ENCODE results near the gene WDR18.
"Not testable (repeated sequence)": the region's sequence is repeated elsewhere in the genome, so short reads cannot be mapped to it uniquely, and the experiment has no call there.

WDR18 gene

DNA sequence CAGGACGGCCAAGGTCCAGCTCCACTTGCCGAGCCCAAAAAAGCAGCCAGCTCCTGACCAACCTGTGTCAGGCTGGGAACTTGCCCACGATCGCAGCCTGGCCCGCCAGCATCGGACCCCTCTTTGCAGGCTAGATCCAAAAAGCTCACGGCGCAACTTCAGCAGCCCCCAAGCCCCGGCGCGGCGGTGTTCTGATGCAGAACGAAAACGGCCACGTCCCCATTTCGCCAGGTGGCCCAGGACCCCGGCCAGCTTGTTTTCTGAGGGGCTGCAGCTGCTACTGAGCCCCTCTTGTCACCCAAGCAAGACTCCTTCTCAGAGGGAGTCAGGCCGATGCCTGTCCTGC, 35.4 kb downstream of the WDR18 start:
- DNase-seq (ENCODE audit: low read depth in 3 of 3): no peak

DNA sequence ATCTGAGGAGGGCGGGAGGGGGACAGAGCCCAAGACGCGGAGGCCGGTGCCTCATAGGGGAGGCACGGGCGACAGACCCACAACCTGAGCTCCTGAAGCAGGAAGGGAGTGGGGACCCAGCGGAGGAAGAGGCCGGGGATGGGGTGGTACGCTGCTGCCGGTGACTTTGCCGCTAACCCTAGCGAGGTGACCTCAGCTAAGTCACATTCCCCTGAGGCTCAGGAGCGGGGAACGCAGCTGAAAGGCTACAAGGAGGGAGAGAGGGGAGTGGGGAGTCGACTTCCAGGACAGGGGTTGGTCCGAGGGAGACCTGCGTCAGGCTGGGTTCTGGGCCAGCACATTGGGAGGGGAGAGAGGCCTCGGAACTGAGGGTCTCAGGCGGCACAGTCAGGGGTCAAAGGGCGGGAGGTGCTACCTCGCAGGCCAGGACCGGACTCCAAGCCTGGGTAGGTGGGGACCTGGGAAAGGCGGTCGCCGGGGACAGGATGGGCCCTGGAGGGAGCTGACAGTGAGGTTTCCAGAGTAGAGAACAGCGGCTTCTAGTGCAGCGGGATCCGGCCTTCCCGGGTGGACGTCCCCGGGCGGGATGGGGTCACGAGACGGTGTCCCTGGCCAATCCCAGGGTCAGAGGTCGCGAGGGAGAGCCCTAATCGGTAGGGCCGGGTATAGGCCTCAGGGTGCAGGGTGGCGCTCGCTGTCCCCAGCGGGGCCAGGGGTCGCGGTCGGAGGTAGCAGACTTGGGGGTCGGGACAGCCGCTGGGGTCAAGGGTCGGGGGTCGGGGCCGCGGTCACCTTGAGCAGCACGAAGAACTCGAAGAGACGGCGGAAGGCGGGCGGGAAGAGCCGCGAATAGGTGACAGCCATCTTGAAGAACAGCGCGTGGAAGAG, 36.1 kb downstream of the WDR18 start:
- DNase-seq (ENCODE audit: low read depth in 3 of 3): no peak

DNA sequence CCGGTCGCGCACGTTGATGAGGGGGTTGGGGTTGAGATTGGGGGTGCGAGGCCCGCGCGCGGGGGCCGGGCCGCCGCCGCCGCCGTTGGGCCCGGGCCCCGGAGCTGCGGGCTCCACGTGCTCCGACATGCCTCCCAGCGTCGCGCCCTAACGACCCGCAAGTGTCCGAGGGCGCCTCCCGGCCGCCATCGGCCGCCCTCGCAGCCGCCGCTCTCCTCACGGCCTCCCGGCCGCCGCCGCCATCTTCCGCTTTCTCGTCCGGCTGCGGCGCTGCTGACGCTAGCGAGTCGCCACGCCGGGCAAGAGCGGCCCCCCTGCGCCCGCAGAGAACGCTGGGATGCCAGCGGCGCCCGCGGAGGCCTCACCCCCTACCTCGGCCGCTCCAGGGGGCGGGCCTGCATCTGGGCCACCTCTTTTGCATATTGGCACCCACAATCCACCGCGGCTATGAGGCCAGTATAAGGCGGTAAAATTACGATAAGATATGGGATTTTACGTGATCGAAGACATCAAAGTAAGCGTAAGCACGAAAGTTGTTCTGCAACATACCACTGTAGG, 36.8 kb downstream of the WDR18 start, which contains the start of gene TMEM259:
Gene TMEM259, minus strand, starts transcription at position 256 of the 558 bp plus-strand sequence. Its CDS starts 127 bp downstream, at position 129.
- DNase-seq (ENCODE audit: low read depth in 3 of 3): peak; percentile 92 to 97 (median 93)

DNA sequence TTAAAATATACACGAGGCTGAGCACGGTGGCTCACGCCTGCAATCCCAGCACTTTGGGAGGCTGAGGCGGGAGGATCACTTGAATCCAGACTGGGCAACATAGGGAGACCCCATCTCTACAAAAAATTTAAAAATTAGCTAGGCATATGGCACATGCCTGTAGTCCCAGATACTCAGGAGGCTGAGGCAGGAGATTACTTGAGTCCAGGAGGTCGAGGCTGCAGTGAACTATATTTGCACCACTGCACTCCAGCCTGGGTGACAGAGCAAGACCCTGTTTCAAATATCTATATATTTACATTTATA, 39.7 kb downstream of the WDR18 start:
- DNase-seq (ENCODE audit: low read depth in 3 of 3): not testable (repeated sequence)

DNA sequence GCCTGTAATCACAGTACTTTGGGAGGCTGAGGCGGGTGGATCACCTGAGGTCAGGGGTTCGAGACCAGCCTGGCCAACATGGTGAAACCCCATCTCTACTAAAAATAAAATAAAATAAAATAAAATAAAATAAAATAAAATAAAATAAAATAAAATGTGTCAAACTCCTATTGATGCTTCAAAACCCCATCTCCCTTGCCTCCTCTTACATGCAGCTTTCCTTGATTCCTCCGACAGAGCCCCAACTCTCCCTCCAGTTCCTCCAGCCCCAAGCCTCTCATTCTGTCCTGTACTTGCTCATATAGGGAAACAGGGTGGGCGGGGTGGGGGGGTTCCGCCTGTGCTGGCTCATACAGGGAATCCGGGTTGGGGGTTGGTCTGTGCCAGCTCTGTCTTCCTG, 40.9 kb downstream of the WDR18 start:
- DNase-seq (ENCODE audit: low read depth in 3 of 3): not testable (repeated sequence)

DNA sequence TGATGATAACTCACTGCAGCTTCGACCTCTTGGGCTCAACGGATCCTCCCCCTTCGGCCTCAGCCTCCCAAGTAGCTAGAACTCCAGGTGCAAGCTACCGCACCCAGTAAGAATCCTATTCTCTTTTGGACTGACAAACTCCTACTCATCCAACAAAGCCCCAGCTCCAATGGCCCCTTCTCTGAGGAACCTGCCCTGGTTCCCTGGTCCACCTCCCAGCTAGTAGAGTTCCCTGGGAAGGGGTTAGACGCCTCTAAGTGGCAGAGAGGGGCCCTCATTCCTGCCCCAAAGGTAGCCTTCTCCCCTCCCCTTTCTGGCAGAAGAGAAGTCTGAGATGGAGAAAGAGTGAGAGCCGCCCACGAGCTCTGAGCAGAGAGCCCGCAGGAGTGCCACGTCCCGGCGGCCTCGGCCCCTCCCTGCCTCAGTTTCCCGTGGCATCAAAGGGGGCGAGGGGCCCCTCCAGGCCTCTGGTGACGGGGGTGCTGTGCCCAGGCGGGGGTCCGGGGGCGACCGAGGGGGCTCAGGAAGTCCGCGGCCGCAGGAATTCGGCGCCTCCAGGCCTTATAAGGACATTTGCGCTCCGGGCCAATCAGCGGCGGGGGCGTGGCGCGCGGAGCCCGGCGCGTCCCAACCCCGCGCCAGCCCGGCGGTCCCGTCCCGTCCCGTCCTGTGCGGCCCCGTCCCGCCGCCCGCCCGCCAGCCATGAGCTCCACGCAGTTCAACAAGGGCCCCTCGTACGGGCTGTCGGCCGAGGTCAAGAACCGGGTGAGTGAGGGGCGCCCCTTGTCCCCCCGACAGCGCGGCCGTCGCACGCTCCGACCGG, 42.0 kb downstream of the WDR18 start, which contains the start of gene CNN2:
Gene CNN2, plus strand, starts transcription at position 649 of the 823 bp plus-strand sequence. Its CDS starts 54 bp downstream, at position 703.
- peak in 1 of 3 experiments; percentile 72 for DNase-seq (ENCODE audit: low read depth in 3 of 3)

DNA sequence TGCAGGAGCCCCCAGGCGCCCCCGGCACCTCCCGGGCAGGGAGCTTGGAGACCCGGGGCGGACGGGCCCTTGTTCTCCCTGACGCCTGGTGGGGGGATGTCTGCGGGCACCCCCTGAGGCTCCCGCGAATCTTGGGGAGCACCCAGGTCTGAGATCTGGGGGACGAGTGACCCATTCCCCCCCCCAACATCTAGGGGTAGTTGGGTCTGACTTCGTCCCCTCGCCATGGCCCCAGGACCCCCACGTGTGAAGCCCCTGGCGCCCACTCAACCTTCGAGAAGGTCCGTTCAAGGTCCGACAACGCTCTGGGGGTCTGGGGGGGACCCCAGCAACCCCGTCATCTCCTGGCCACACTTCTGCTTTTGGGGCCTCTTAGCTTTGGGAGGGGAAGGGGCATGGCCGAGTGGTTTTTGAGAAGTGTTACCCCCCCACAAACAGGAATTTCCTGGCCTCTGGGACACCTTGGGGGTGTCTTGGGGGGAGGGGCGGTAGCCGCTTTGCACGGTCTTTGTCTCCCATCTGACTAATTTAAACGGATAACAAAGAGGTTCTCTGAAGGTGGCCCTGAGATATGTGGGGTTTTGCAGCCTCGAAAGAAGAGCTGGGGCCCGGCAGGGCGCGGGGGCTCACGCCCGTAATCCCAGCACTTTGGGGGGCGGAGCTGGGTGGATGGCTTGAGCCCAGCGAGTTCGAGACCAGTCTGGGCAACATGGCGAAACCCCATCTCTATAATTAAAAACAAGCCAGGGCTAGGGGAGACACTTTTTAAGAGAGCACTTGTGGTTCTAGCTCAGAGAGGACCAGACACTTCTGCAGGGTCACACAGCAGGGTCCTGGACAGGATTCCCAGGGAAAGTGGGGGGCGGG, 42.9 kb downstream of the WDR18 start:
- DNase-seq (ENCODE audit: low read depth in 3 of 3): no peak

DNA sequence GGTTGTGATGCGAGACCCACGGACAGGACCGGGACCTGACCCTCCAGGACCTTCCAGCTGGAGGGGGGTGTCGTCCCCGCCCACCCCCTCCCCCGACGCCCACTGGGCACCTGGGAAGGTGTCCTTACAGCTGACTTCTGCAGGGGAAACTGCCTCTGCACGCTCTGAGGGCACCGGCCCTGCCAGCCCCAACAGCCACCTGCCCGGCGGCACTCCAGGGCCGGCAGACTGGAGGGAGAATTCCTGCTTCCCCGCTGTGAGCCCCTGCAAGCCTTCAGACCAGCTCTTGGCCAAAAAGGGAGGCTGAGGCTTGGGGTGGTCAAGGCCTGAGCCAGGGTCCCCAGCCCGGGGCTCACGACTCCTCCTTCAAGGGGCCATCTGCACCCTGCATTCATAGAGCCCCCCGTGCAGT, 43.5 kb downstream of the WDR18 start:
- DNase-seq (ENCODE audit: low read depth in 3 of 3): no peak

DNA sequence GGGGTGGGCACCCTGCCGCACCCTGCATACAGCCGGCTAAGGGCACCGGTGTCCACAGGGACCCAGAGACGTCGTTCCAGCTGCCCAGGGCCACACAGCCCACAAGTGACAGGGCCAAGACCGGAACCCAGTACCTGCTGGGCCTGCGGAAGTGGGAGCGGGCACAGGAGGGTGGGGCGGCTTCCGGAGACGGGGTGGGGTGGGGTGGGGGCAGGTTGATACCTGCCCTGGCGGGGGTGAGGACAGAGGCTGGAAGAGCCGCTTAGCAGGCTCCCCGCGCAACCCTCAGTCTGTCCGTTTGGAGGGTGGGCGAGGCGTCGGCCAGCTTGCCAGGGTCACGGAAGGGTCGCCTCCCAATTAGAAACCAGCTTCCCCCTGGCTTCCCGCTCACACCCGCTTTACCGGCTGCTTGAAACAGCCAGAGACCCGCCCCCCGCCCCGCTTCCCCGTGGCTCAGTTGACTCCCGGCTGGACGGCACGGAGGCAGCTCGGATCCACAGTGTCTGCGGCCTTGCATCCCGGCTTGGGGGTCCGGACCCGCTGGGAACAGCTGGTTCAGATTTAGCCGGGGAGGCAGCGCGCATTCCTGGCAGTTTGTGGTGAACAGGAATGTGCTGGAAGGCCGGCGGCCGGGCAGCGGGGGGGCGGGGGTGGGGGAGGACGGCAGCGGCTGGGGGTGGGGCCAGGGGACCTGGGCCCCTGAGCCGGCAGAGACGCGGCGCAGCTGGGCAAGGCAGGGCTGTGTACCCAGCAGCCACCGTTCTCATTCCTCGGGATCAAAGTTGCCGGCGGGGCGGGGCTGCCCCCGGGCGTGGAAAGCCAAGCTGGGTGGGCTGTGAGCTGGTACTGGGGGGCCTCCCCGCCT, 44.1 kb downstream of the WDR18 start:
- DNase-seq (ENCODE audit: low read depth in 3 of 3): peak in 1 of 3 experiments; percentile 52

DNA sequence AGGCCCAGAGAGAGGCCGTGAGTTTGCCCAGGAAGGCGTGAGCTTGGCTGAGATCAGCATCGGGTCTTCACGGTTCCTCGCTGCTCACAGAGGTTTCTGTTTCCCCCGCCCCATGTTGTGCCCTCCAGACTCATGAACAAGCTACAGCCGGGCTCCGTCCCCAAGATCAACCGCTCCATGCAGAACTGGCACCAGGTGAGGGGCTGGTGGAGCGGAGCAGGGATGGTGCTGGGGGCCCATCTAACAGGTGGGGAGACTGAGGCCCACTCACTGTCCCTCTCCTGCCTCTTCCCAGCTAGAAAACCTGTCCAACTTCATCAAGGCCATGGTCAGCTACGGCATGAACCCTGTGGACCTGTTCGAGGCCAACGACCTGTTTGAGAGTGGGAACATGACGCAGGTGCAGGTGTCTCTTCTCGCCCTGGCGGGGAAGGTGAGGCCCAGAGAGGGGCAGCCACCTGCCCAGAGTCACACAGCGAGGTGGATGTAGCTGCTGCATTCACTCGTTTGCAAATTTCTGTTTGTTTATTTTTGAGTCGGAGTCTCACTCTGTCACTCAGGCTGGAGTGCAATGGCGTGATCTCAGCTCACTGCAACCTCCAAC, 48.2 kb downstream of the WDR18 start:
- DNase-seq (ENCODE audit: low read depth in 3 of 3): no peak

DNA sequence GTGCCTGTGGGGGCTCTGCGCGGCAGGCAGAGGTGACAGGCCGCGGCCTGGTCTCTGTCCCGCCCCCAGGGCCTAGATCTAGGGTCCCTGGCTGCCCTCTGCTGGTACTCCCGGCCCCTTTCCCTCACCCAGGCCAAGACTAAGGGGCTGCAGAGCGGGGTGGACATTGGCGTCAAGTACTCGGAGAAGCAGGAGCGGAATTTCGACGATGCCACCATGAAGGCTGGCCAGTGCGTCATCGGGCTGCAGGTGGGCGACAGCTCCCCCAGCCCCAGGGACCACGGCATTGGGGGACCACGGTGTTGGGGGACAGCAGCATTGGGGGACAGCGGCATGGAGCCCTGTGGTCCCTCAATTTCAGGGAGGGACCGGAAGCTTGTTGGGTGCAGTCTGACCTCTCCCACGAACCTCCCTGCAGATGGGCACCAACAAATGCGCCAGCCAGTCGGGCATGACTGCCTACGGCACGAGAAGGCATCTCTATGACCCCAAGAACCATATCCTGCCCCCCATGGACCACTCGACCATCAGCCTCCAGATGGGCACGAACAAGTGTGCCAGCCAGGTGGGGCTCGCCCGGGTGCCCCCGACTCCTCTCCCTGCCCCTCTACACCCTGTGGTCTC, 52.0 kb downstream of the WDR18 start:
- no peak for DNase-seq (ENCODE audit: low read depth in 3 of 3)

DNA sequence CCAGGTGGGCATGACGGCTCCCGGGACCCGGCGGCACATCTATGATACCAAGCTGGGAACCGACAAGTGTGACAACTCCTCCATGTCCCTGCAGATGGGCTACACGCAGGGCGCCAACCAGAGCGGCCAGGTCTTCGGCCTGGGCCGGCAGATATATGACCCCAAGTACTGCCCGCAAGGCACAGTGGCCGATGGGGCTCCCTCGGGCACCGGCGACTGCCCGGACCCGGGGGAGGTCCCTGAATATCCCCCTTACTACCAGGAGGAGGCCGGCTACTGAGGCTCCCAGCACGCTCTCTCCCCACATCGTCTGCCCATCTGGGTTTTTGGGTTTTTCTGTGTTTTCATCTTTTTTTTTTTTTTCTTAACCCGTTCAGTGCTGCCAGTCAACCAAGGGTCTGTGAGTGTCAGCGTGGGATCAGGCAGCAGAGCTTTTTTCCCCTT, 53.5 kb downstream of the WDR18 start:
- DNase-seq (ENCODE audit: low read depth in 3 of 3): no peak

DNA sequence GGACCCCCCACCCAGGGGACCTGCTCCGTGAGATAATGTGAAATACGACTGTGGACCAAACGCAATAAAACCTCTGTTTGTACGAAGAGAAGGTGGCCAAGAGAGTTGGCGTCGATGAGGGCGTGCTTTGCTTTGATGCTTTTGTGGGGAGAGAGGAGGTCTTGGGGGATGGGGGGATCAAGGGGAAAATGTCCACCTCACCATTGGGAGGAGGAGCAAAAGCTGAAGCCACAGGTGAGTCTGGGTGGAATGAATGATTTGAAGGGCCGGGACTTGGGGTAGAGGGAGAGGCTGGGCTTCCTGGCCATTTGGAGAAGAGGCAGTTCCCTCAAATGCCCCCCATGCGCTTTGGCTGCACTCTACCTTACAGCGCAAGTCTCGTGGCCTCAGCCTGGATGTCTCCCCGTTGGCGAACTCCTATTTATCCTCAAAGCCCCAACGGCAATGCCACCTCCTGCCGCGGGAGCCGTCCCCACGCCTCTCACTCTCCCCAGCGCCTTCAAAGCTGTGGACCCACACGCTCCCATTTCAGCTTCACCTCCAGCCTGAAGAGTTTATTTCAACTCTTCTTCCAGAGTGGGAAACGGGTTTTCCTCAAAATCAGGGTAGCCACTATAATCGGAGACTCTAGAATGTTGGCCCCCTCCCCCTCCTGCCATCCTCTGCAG, 55.0 kb downstream of the WDR18 start:
- DNase-seq (ENCODE audit: low read depth in 3 of 3): no peak

DNA sequence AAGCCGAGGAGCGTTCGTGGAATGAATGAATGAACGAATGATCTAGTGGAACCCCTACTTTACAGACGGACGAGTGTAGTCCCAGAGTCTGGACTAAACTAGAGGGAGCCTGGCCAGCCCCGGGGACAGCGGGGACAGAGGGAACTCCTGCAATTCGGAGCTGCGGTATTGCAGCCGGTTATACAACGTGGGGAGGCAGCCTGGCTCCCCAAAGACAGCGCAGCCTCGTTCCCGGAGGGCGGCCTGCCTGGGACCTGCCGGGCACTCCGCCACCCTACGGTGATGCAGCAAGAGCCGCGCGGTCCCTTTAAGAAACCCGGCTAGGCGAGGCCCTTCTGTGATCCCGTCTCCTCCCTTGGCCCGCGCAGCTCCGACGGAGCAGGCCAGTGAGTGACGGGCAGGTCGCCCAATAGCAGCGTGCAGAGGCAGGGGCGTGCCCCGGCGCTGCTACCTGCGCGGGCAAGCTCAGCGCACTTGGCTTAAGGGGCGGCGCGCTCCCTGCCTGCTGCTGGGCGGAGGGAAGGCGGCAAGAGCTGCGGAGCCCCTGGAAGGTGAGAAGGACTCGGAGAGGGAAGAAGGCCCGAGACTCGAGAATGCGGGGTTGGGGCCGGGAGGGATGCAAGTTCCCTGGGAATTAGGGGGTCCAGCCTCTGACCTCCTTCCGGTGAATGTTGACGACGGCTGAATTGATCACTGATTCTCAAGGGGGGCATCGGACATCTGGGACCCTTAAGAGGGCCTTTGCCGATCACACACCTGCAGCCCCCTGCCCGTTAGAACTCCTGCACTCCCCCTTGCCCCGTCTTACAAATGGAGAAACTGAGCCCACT, 55.7 kb downstream of the WDR18 start, which contains the start of gene ABCA7:
Gene ABCA7, plus strand, starts transcription at position 462 of the 830 bp plus-strand sequence. CDS start 1,255 bp downstream, outside the sequence.
- DNase-seq (ENCODE audit: low read depth in 3 of 3): peak; percentile 97 to 100 (median 98)

DNA sequence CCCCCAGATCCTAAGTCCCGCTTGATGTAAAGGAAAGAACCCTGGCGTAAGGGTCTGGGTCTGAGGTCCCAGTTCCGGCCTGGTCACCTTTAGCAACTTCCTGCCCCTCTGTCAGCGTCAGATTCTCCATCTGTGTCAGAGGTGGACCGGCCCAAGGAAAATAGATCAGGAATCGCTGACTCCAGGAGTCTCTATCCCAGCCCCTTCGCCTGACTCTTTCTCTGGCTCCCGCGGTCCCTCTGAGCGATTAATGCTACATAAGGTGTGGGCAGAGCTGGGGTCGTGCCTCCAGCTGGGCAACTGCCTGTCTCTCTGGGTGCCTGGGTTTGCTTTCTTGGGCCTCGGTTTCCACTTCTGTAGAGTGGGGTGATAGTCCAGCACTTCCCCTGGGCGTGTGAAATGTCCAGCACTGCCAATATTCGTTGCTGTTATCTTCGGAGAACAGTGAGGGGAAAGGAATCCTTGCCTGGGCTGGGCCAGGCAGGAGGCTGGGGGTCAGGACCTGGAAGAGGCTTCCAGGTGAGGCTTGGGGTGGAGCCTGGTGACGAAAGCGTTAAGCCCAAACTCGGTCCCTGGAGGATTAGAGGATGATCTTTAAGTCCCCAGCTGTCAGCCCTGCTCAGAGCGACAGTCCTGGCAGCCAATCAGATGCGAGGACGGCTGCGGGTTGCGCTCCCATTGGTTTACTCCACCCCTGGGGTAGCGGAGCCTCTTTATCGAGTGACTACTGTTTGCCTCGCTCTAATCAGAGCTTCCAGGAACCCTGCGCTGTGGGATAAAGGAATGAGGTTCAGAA, 56.5 kb downstream of the WDR18 start:
- peak; percentile 77 to 93 (median 86) for DNase-seq (ENCODE audit: low read depth in 3 of 3)

DNA sequence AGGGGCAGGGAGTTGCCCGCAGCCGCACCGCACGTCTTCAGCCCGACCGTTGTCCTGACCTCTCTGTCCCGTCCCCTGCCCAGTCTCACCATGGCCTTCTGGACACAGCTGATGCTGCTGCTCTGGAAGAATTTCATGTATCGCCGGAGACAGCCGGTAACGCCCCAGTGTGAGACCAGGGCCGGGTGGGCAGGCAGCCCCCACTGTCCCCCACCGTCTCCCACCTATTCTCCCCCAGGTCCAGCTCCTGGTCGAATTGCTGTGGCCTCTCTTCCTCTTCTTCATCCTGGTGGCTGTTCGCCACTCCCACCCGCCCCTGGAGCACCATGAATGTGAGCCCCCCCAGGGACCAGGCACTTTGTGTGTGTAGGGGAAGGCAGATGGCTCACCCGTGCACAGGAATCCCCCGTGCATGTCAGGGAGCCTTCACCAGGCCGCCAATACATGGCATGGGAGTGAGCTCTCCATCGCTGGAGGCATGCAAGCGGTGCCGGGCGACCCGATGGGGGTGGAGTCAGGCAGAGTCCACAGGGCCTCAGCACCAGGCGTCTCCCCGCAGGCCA, 57.2 kb downstream of the WDR18 start:
- DNase-seq (ENCODE audit: low read depth in 3 of 3): no peak

Measured in stimulated activated CD4-positive, alpha-beta T cell treated with anti-CD3 and anti-CD28 coated beads, TNF-alpha, amount 100 ng/mL, for 24 hours (primary cell).